OCI-LY7 (cell line): ENCODE data around the gene CDC42BPG.

ENCODE experiments used
- EZH2phosphoT487 ChIP-seq: fragments of 200-600 bp; sonication (generic); IDR thresholded peaks from 2 replicates; pipeline ENCODE4 v1.6.1; 2018; ENCODE audit warnings: low read depth, borderline replicate concordance, mild to moderate bottlenecking, mixed run types, antibody characterized with exemption, low read length, moderate library complexity, mixed read lengths
- TF ChIP-seq, protein P1 (sequence below): fragments of 200-600 bp; sonication (generic); conservative IDR thresholded peaks from 2 replicates; pipeline ENCODE4 v1.5.1; 2014; ENCODE audit warnings: mild to moderate bottlenecking, antibody characterized with exemption, low read length, moderate library complexity, mixed read lengths

DNA sequence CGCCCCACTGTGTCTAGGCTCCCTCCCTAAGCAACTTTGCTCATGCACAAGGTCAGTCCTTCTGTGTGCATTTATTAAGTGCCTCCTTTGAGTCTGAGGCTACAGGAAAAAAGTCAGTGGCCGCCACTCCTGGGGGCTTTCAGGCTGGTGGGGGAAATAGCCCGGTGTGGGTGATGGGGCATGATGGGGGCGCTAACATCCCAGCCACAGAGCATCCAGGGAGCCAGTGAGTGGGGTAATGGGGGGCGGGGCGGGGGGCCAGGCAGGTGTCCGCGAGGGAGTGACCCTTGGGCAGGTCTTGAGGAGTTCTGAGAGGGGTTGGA lies 43.9 kb upstream of the CDC42BPG start:
- TF ChIP-seq, protein P1, sequence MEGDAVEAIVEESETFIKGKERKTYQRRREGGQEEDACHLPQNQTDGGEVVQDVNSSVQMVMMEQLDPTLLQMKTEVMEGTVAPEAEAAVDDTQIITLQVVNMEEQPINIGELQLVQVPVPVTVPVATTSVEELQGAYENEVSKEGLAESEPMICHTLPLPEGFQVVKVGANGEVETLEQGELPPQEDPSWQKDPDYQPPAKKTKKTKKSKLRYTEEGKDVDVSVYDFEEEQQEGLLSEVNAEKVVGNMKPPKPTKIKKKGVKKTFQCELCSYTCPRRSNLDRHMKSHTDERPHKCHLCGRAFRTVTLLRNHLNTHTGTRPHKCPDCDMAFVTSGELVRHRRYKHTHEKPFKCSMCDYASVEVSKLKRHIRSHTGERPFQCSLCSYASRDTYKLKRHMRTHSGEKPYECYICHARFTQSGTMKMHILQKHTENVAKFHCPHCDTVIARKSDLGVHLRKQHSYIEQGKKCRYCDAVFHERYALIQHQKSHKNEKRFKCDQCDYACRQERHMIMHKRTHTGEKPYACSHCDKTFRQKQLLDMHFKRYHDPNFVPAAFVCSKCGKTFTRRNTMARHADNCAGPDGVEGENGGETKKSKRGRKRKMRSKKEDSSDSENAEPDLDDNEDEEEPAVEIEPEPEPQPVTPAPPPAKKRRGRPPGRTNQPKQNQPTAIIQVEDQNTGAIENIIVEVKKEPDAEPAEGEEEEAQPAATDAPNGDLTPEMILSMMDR = no peak
- no peak for TF ChIP-seq EZH2phosphoT487
